ENCODE data around the gene MSN.

- TF ChIP-seq CTCF (IDR thresholded peaks at IDR 0.05; ENCODE audit: insufficient read depth, low read length, poor library complexity, severe bottlenecking) (no peak), EZH2phosphoT487 (conservative IDR thresholded peaks at IDR 0.05; ENCODE audit: low read length) (no peak)
Observed at GRCh38 chrX:65781845-65782244, 114.4 kb downstream of the MSN start.

All from SU-DHL-6 (cell line).